GM23338 (cell line): ENCODE measurements around the gene ASPSCR1. TPM values are rescaled to one million over a fixed set of nuclear protein-coding genes. Genes with fewer than 3 reads are reported as not detected.

Source experiments
- ATAC-seq: fragments of 200-7000 bp; cut with Tn5 transposase; 3 replicates; pipeline ENCODE4 v1.9.1; 2020
- DNase-seq: peaks from one replicate; pipeline ENCODE4 v3.0.0-alpha.2; 2015; ENCODE audit warnings: low spot score
- H2AFZ ChIP-seq: fragments of 200-600 bp; sonication (generic); 2 replicates; pipeline ENCODE4 v1.8.0; 2016; ENCODE audit warnings: antibody characterized with exemption, mild to moderate bottlenecking, moderate library complexity
- H3F3A ChIP-seq: fragments of 200-600 bp; sonication (generic); replicated peaks from 2 replicates; pipeline ENCODE4 v1.8.0; 2017; ENCODE audit warnings: antibody characterized with exemption, mixed run types, low read depth
- H3K27ac ChIP-seq: fragments of 200-600 bp; sonication (generic); 2 replicates; pipeline ENCODE4 v1.6.1; 2016; ENCODE audit warnings: low read depth
- H3K27me3 ChIP-seq: fragments of 200-600 bp; sonication (generic); 2 replicates; pipeline ENCODE4 v1.8.0; 2016; ENCODE audit warnings: mild to moderate bottlenecking, mixed run types, moderate library complexity; ENCODE audit not compliant: insufficient read depth
- H3K36me3 ChIP-seq: fragments of 200-600 bp; sonication (generic); 2 replicates; pipeline ENCODE4 v1.8.0; 2016; ENCODE audit warnings: mild to moderate bottlenecking; ENCODE audit not compliant: insufficient read depth
- H3K4me1 ChIP-seq: fragments of 200-600 bp; sonication (generic); 2 replicates; pipeline ENCODE4 v1.8.0; 2016; ENCODE audit warnings: mild to moderate bottlenecking, moderate library complexity; ENCODE audit not compliant: insufficient read depth
- H3K4me2 ChIP-seq: fragments of 200-600 bp; sonication (generic); 2 replicates; pipeline ENCODE4 v1.7.1; 2017; ENCODE audit warnings: mixed run types
- H3K4me3 ChIP-seq: fragments of 200-600 bp; sonication (generic); 2 replicates; pipeline ENCODE4 v1.6.1; 2016; ENCODE audit warnings: mixed run types
- H3K79me2 ChIP-seq: fragments of 200-600 bp; sonication (generic); replicated peaks from 2 replicates; pipeline ENCODE4 v1.8.0; 2017; ENCODE audit warnings: mild to moderate bottlenecking; ENCODE audit not compliant: insufficient read depth
- H3K9me2 ChIP-seq: fragments of 200-600 bp; sonication (generic); 2 replicates; pipeline ENCODE4 v1.8.0; 2017; ENCODE audit not compliant: insufficient read depth
- H4K20me1 ChIP-seq: fragments of 200-600 bp; sonication (generic); replicated peaks from 2 replicates; pipeline ENCODE4 v1.8.0; 2017; ENCODE audit warnings: mild to moderate bottlenecking; ENCODE audit not compliant: insufficient read depth
- H3K27ac Mint-ChIP-seq: 2 replicates; pipeline ENCODE4 v1.8.0; 2020; ENCODE audit warnings: inconsistent platforms, mild to moderate bottlenecking, moderate library complexity, mixed read lengths
- H3K27me3 Mint-ChIP-seq: 3 replicates; pipeline ENCODE4 v1.8.0; 2022; ENCODE audit warnings: low read depth, mild to moderate bottlenecking, moderate library complexity, mixed read lengths, inconsistent platforms; ENCODE audit not compliant: insufficient read depth, poor library complexity
- H3K36me3 Mint-ChIP-seq: 3 replicates; pipeline ENCODE4 v1.8.0; 2021; ENCODE audit warnings: low read depth, mild to moderate bottlenecking, inconsistent platforms, moderate library complexity, mixed read lengths
- H3K4me1 Mint-ChIP-seq: 3 replicates; pipeline ENCODE4 v1.8.0; 2020; ENCODE audit warnings: mild to moderate bottlenecking, inconsistent platforms, mixed read lengths
- H3K4me3 Mint-ChIP-seq: 3 replicates; pipeline ENCODE4 v1.8.0; 2021; ENCODE audit warnings: moderate library complexity, mild to moderate bottlenecking, inconsistent platforms, mixed read lengths
- H3K9me3 Mint-ChIP-seq: 3 replicates; pipeline ENCODE4 v1.8.0; 2020; ENCODE audit warnings: moderate library complexity, mild to moderate bottlenecking, inconsistent platforms, mixed read lengths
- CREB1 ChIP-seq: fragments of 250-450 bp; sonication (Bioruptor Pico); IDR thresholded peaks from 2 replicates; pipeline ENCODE4 v1.5.0; 2020; ENCODE audit warnings: low read depth, mild to moderate bottlenecking, moderate library complexity
- EZH2 ChIP-seq: fragments of 200-600 bp; sonication (generic); IDR thresholded peaks from one replicate; pipeline ENCODE4 v1.8.0; 2017; ENCODE audit warnings: antibody characterized with exemption, mild to moderate bottlenecking, low read depth; ENCODE audit not compliant: unreplicated experiment
- EZH2phosphoT487 ChIP-seq: fragments of 200-600 bp; sonication (generic); IDR thresholded peaks from one replicate; pipeline ENCODE4 v1.8.1; 2018; ENCODE audit warnings: antibody characterized with exemption; ENCODE audit not compliant: unreplicated experiment
- NANOG ChIP-seq: IDR thresholded peaks from 2 replicates; pipeline ENCODE4 v1.6.1; 2016; ENCODE audit warnings: antibody characterized with exemption, borderline replicate concordance
- polyA plus RNA-seq: library from polyadenylated mRNA; unstranded; fragments of >200 nt; fragmentation: Nextera tagmentation; extraction: Ambion mirVana; gene quantifications from 2 replicates; pipeline ENCODE4 v1.2.1, GENCODE V29; 2016
- total RNA-seq: library from RNA; depleted of rRNA; stranded (reverse); fragments of >200 nt; shearing (Covaris generic); gene quantifications from 2 replicates; pipeline ENCODE4 v1.2.3, GENCODE V29; 2014
- TF ChIP-seq, protein P1 (sequence below): IDR thresholded peaks from 2 replicates; pipeline ENCODE4 v1.6.1; 2016; ENCODE audit warnings: antibody characterized with exemption
- TF ChIP-seq, protein P2 (sequence below): fragments of 250-450 bp; sonication (Bioruptor Pico); IDR thresholded peaks from 2 replicates; pipeline ENCODE4 v1.5.0; 2020; ENCODE audit warnings: mild to moderate bottlenecking, moderate library complexity
- TF ChIP-seq, protein P3 (sequence below): IDR thresholded peaks from one replicate; pipeline ENCODE4 v1.6.1; 2018; ENCODE audit warnings: antibody characterized with exemption; ENCODE audit not compliant: unreplicated experiment

ASPSCR1 gene
- total and polyA plus RNA-seq, 2 experiments from 2014 or later = 44.2 to 46.9 TPM

DNA sequence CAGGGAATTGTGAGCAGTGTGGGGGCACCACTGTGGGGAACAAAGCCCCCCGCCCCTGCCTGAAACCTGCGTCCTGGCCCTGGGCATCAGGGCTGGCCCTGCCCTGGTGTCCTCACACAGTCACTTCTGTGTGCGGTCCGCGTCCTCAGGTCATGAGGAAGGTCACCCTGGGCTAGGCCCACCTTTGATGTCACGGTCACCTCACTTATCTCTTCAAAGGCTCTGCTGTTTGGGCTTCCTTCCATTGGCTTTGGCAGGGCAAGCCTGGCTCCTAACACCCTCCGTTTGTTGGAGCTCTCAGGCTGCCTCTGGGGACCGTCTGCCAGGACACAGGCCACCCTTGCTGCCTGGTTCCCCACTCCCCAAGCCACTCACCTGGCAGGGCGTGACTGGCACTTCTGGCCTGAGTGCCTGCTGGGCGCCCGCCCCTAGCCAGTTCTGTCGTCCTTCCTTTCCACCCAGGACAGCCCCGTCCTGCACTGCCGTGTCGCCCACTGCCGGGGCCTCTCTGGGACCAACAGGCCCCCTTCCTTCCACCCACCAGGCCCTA, 36.4 kb downstream of the ASPSCR1 start:
- peaks cover 6% of the 10 kb centered on the region; the same call in 1 of the 3 replicates for H3K36me3 Mint-ChIP-seq
- peaks cover 9% of the 10 kb centered on the region for H3K27me3 Mint-ChIP-seq
- H3K4me3 Mint-ChIP-seq = no peak overlapping the region
- H3K4me2 ChIP-seq = no peak overlapping the region
- no peaks in the 10 kb centered on the region; the same call in 1 of the 2 replicates for H3K4me1 ChIP-seq
- H3F3A ChIP-seq = 0 out of 2 replicates have a peak, but pooled peaks cover 4% of the 10 kb centered on the region
- H2AFZ ChIP-seq = no peak overlapping the region
- no peak for ATAC-seq
- H3K4me1 Mint-ChIP-seq = no peaks in the 10 kb centered on the region
- TF ChIP-seq, protein P1, sequence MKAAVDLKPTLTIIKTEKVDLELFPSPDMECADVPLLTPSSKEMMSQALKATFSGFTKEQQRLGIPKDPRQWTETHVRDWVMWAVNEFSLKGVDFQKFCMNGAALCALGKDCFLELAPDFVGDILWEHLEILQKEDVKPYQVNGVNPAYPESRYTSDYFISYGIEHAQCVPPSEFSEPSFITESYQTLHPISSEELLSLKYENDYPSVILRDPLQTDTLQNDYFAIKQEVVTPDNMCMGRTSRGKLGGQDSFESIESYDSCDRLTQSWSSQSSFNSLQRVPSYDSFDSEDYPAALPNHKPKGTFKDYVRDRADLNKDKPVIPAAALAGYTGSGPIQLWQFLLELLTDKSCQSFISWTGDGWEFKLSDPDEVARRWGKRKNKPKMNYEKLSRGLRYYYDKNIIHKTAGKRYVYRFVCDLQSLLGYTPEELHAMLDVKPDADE = no peak
- TF ChIP-seq, protein P2, sequence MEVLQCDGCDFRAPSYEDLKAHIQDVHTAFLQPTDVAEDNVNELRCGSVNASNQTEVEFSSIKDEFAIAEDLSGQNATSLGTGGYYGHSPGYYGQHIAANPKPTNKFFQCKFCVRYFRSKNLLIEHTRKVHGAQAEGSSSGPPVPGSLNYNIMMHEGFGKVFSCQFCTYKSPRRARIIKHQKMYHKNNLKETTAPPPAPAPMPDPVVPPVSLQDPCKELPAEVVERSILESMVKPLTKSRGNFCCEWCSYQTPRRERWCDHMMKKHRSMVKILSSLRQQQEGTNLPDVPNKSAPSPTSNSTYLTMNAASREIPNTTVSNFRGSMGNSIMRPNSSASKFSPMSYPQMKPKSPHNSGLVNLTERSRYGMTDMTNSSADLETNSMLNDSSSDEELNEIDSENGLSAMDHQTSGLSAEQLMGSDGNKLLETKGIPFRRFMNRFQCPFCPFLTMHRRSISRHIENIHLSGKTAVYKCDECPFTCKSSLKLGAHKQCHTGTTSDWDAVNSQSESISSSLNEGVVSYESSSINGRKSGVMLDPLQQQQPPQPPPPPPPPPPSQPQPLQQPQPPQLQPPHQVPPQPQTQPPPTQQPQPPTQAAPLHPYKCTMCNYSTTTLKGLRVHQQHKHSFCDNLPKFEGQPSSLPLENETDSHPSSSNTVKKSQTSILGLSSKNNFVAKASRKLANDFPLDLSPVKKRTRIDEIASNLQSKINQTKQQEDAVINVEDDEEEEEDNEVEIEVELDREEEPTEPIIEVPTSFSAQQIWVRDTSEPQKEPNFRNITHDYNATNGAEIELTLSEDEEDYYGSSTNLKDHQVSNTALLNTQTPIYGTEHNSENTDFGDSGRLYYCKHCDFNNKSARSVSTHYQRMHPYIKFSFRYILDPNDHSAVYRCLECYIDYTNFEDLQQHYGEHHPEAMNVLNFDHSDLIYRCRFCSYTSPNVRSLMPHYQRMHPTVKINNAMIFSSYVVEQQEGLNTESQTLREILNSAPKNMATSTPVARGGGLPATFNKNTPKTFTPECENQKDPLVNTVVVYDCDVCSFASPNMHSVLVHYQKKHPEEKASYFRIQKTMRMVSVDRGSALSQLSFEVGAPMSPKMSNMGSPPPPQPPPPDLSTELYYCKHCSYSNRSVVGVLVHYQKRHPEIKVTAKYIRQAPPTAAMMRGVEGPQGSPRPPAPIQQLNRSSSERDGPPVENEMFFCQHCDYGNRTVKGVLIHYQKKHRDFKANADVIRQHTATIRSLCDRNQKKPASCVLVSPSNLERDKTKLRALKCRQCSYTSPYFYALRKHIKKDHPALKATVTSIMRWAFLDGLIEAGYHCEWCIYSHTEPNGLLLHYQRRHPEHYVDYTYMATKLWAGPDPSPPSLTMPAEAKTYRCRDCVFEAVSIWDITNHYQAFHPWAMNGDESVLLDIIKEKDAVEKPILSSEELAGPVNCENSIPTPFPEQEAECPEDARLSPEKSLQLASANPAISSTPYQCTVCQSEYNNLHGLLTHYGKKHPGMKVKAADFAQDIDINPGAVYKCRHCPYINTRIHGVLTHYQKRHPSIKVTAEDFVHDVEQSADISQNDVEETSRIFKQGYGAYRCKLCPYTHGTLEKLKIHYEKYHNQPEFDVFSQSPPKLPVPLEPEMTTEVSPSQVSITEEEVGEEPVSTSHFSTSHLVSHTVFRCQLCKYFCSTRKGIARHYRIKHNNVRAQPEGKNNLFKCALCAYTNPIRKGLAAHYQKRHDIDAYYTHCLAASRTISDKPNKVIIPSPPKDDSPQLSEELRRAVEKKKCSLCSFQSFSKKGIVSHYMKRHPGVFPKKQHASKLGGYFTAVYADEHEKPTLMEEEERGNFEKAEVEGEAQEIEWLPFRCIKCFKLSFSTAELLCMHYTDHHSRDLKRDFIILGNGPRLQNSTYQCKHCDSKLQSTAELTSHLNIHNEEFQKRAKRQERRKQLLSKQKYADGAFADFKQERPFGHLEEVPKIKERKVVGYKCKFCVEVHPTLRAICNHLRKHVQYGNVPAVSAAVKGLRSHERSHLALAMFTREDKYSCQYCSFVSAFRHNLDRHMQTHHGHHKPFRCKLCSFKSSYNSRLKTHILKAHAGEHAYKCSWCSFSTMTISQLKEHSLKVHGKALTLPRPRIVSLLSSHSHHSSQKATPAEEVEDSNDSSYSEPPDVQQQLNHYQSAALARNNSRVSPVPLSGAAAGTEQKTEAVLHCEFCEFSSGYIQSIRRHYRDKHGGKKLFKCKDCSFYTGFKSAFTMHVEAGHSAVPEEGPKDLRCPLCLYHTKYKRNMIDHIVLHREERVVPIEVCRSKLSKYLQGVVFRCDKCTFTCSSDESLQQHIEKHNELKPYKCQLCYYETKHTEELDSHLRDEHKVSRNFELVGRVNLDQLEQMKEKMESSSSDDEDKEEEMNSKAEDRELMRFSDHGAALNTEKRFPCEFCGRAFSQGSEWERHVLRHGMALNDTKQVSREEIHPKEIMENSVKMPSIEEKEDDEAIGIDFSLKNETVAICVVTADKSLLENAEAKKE (CRISPR knock-in tag) = no peak
- TF ChIP-seq, protein P3, sequence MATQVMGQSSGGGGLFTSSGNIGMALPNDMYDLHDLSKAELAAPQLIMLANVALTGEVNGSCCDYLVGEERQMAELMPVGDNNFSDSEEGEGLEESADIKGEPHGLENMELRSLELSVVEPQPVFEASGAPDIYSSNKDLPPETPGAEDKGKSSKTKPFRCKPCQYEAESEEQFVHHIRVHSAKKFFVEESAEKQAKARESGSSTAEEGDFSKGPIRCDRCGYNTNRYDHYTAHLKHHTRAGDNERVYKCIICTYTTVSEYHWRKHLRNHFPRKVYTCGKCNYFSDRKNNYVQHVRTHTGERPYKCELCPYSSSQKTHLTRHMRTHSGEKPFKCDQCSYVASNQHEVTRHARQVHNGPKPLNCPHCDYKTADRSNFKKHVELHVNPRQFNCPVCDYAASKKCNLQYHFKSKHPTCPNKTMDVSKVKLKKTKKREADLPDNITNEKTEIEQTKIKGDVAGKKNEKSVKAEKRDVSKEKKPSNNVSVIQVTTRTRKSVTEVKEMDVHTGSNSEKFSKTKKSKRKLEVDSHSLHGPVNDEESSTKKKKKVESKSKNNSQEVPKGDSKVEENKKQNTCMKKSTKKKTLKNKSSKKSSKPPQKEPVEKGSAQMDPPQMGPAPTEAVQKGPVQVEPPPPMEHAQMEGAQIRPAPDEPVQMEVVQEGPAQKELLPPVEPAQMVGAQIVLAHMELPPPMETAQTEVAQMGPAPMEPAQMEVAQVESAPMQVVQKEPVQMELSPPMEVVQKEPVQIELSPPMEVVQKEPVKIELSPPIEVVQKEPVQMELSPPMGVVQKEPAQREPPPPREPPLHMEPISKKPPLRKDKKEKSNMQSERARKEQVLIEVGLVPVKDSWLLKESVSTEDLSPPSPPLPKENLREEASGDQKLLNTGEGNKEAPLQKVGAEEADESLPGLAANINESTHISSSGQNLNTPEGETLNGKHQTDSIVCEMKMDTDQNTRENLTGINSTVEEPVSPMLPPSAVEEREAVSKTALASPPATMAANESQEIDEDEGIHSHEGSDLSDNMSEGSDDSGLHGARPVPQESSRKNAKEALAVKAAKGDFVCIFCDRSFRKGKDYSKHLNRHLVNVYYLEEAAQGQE = no peak
- TF ChIP-seq NANOG = no peak
- no peak for TF ChIP-seq CREB1
- TF ChIP-seq EZH2phosphoT487 = no peak
- TF ChIP-seq EZH2 = no peak
- H3K9me2 ChIP-seq = no peaks in the 10 kb centered on the region
- H3K9me3 Mint-ChIP-seq = no peaks in the 10 kb centered on the region
- no peak overlapping the region for H3K27ac Mint-ChIP-seq
- H3K4me3 ChIP-seq = no peak overlapping the region
- no peaks in the 10 kb centered on the region for H3K36me3 ChIP-seq
- H3K27ac ChIP-seq = no peak overlapping the region
- H3K27me3 ChIP-seq = no peaks in the 10 kb centered on the region
- no peaks in the 10 kb centered on the region; the same call in 1 of the 2 replicates for H4K20me1 ChIP-seq
- no peaks in the 10 kb centered on the region for H3K79me2 ChIP-seq
- DNase-seq = no peak
